NCI-H226 (cell line): ENCODE data around the gene ZNF511.
A peak's percentile ranks its signal among the peaks of the same experiment; 100 is the strongest.

Source experiments
- DNase-seq: peaks from one replicate; pipeline ENCODE4 v3.0.0-alpha.2; 2015

The ZNF511 gene

DNA sequence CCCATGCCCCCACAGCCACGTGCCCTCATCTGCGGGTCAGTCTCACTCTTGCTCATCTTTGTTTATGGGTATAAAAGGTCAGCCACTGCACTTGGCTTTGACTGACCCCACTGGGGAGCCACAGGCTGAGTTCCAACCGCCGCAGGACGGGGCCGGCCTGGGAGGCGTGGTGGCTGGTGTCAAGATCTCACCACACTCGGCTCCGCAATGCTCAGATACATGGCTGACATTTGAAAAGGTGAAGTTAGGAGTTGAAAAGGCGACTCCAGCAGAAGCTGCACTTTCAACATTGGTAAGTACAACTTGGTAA lies 14.9 kb upstream of the ZNF511 start:
- no peak for DNase-seq

DNA sequence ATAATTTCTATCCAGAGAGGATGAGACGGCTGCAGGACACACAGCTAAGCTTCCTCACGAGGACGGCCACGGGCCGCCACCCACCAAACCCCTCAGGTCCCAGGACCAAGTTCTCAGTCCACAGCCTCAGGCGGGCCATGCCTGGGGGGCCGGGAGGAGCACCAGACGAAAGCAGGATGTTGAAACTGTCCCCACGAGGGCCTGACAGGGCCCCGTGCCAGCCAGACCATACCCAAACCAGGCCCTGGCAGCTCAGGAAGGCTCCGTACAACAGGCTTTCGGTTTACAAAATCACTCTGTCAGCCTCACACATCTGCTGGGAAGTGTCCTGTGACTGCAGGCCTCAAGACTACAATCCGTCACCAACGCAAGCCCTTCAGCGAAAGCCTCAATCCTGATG lies 14.5 kb upstream of the ZNF511 start:
- DNase-seq: no peak

DNA sequence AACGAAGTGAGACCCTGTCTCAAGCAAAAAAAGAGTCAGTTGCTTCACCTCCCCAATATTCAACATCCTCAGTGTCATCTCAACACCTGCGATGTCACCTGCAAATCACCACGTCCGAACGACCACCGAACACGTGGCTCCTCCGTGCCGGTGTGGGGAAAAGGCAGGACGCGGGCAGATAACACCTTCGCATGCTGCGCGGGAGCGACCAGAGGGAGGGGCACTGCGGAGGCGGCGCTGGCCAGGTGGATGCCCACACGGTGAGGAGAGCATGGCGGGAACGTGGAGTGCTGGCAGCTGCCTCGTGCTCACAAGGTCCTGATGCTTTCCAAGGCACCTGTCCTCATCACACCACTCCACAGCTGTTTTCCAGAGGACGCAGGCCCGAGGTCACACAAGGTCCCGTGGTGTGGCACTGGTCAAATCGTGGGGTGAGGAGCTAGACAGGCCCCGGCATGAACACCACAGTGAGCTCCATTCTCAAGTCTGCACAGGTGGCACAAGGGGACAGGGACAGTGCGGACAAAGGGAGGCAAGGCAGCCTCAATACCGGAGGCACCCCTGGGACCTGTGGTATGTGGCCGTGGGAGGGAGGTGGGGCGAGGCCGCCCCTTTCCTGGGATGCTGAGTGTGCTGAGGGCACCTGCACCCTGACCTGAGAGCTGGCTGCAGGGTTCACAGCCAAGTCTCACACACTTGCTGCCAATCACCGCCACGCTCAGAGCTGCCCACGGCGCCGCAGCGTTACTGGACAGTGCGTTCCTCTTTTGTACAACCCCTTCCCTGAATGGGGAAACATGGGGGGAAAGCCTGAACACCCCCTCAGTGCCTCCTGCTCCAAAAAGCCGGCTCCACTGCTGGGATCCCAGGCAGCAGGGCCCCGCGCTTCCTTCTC lies 13.0 kb upstream of the ZNF511 start:
- no peak for DNase-seq

DNA sequence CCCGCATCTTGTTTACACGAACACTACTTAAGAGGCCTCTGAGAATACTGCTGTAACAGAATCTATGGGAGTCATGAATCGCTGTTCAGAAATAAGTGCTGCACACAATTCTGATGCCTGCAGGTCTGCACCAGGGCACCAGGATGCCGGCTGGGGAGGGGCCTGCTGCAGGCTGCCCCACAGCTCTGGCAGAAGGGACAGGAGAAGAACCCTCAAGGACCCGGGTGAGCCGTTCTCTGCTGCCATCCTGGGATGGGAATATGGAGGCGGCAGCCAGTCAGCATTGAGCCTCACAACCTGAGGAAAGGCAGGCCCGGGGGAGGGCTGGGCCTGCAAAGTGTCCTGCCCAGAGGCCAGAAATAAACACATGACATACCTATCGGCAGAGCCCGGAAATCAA lies 11.2 kb upstream of the ZNF511 start:
- no peak for DNase-seq

DNA sequence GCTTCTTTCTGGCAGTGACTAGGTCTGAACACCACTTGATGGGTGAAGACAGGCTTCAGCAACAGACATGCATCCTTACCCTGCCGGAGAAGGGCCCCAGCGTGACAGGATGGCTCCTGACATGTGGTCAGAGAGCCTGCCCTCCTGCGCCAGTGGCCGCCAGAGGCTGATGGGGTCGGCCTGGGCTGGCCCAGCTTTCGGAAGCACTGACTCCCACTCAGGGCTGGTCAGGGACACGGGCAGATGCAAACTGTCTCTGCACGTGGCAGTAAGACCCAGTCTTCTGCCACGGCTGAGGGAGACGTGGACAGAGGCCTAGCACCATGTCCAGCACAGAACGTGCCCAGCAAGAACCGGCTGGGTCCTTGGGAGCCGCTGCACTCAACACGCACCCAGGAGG lies 10.2 kb upstream of the ZNF511 start:
- DNase-seq: no peak

DNA sequence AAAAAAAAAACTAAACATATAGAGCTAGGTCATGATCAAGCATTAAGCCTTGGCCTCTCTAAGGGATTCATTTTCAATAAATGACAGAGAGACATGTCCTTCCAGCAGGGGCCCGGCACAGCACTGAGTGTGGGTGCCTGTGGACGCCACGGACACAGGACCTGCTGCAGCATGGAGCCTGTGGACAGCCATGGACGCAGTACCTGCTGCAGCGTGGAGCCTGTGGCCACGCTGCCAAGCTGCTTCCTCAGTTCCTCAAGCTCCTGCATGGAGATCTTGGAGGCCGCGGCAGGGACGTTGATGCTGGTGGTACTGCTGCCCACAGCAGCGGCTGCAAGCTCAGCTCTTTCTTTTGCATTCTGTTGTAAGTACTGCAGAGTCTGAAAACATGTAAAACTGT lies 9.5 kb upstream of the ZNF511 start:
- DNase-seq: no peak

DNA sequence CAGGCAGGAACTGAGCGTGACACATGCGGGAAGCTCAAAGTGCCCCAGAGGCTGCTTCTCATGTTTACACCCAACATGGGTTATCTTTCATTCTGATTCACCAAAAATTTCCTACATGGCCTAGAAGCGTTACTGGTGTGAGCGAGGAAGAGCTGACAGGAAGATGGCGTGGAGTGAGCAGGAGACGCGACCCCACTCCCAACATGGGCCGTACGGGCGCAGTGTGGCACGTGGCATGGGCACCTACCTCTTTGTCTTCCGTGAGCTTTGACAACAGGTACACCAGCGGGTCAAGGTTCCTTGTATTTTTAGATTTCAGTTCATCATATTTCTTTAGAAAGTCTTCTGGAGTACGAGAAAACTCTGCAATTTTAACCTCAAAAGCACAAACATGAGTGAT lies 9.0 kb upstream of the ZNF511 start:
- no peak for DNase-seq

DNA sequence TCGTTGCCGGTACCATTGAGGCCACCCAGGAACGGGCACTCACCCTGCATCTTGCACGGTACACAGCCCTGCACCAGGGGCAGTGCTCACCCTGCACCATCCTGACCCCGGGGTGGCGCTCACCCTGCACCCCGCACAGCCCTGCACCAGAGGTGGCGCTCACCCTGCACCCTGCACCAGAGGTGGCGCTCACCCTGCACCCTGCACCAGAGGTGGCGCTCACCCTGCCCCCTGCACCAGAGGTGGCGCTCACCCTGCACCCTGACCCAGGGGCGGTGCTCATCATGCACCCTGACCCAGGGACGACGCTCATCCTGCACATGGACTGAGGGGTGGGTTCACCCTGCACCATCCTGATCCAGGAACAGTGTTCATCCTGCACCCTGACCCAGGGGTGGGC lies 6.5 kb upstream of the ZNF511 start:
- DNase-seq: no peak

DNA sequence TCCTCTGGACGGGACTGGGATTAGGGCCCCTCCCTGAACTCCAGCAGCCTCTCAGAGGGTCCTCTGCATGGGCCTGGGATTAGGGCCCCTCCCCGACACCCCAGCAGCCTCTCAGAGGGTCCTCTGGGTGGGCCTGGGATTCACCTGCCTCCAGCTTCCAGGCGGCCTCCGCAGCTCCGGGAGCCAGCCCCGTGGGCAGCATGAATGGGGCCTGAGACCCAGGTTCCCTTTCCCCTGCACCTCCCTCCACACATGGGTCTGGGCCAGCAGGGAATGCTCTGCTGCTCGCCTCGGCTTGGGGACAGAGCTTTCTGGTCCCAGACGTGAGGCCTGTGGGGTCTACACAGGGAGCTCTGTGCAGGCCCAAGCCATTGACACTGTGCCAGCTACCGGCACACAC lies 5.5 kb upstream of the ZNF511 start:
- DNase-seq: no peak

DNA sequence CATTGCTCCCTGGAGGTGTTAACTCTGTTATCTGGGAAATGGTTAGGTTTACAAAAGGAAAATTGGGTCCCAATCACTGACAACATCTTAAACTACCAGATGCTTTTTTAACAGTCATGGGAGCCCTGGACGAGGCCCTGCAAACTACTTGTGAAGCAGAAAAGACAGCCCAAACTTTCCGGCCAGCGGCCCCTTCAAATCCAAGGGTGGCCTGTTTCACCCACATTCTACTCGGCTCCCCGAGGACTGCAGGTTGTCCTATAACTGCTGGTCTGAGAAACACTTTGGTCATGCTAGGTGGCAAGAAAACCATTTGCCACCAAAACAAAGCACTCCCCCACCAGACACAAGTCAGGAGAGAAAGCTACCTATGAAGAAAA lies 2.6 kb upstream of the ZNF511 start:
- no peak for DNase-seq

- no peak for DNase-seq
Measured at GRCh38 chr10:133306941-133307379, 1.8 kb upstream of the ZNF511 start.

GRCh38 chr10:133307776-133308420 lies 816 bp upstream of the ZNF511 start:
- DNase-seq: peak; percentile 44

GRCh38 chr10:133309100-133309719 lies 496 bp downstream of the ZNF511 start:
- DNase-seq: peak; percentile 44

- DNase-seq: no peak
Measured at GRCh38 chr10:133309720-133310398, 1.1 kb downstream of the ZNF511 start.

GRCh38 chr10:133310399-133310755 lies 1.7 kb downstream of the ZNF511 start:
- DNase-seq: no peak

- no peak for DNase-seq
Measured at GRCh38 chr10:133310789-133311188, 2.1 kb downstream of the ZNF511 start.

DNA sequence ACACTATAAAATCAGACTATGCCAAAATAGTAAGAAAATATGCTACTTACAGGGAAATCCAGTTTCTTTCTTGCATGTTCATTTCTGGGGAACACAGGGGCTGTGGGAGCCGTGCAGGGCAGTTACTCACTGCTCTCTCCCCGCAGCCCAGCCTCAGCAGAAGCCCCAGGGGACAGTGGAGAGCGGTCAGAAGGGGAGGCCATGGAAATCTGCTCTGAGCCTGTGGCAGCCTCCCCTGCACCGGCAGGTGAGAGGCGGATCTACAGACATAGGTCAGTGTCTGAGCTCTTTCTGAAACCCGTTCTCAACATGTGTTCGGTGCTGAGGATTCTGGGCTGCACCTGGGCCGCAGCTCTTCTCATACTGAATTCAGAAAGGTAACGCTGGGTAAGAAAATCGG lies 2.9 kb downstream of the ZNF511 start:
- no peak for DNase-seq

DNA sequence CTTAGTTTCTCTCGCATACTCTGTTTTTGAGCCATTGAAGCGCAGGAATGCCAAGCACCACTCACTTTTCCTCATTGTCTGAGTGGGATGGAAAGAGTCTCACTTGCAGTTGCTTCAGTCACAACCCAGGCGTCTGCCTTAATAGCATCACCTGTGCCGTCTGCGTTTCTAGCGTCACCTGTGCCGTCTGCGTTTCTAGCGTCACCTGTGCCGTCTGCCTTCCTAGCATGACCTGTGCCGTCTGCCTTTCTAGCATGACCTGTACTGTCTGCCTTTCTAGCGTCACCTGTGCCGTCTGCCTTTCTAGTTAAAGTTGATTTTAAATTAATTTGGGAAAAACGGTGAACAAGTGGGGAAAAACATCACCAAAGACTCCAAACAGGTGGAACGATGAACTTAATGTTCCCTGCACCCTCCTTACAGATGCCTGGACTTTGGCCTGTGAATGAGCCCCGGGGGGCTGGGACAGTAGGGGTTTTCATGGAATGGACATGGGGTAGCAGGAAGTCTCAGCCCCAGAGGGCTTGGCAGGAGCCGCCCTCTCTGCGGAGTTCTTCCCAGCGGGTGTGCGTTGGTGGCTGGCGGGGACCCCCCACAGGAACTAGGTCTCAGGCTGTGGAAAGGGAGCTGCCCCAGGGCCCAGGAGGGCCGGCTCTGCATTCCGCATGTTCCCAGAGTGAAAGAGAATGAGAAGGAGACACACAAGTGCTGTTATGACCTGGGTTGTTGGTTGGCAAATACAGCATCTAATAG lies 3.5 kb downstream of the ZNF511 start:
- no peak for DNase-seq

DNA sequence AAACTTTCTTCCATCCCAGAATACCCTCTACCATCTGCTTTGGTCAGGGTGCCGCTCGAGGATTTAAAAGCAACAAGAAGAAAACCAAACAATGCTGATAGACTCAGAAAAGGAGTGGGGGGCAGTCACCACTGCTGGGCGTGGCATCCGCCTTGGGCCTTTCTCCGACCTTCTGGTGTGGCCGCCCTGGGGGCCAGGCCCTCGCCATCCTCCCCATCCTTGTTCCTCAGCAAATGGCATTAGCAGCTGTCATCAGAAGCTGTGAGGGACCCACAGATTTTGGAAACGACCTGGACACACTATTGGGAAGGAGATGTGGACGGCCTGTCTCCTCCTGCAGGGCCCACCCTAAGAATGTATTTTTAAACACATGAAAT lies 4.0 kb downstream of the ZNF511 start:
- DNase-seq: no peak

DNA sequence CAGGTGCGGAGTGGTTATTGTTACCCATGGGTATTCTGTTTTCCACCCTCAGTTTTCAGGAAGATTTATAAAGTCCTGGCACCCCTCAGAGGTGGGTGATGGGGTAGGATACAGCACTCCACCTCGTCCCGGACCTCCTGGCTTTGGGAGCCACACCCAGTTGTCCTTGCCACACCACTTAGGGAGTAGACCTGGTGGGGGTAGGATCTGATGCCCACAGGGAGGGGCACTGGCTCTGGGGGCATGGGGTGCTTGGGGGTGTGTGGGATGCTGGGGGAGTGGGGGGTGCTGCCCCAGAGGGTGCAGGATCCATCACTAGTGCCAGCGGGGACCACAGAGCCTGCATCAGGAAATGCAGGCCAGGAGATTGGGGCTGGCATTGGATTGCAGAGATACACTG lies 4.5 kb downstream of the ZNF511 start:
- no peak for DNase-seq

DNA sequence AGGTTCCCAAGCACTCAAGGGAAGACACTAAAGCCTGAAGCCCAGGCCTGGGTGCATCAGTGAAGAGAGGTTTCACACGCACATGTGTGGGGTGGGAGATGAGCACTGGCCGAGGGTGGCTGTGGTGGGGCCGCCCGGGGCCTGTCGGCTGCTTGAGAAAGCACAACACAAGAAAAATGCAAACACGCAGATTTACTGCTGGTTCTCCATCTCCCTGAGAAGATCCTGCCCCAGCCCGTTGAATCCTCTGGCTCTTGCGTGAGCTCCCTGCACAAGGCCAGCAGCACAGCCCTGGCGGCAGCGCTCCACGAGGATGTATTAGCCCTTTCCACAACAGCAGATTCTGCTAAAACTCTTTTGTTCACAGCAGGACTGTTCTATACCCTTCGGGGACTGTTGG lies 6.2 kb downstream of the ZNF511 start:
- DNase-seq: no peak

DNA sequence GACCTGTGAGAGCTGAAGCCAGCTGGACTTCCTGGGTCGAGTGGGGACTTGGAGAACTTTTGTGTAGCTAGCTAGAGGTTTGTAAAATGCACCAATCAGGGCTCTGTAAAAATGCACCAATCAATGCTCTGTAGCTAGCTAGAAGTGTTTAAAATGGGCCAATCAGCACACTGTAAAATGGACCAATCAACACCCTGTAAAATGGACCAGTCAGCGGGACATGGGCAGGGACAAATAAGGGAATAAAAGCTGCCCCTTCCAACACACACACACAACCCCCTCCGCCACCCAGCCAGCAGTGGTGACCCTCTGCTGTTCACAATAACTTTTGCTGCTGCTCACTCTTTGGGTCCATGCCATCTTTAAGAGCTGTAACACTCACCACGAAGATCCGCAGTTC lies 7.1 kb downstream of the ZNF511 start:
- DNase-seq: no peak

DNA sequence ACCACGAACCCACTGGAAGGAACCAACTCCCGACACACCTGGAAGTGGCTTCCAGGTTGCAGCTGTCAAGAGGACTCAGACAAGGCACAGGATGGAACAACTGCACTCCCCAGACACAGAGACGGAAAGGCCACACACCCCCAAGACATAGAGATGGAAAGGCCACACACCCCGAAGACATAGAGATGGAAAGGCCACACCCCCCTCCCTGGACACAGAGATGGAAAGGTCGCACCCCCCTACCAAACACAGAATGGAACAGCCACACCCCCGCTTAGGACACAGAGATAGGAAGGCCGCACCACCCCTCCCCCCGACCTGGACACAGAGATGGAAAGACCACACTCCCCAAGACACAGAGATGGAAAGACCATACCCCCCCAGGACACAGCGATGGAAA lies 7.6 kb downstream of the ZNF511 start:
- DNase-seq: no peak
